GM19238 (cell line): ENCODE results near the gene CDK19.

Source experiments
- DNase-seq: peaks from one replicate; pipeline ENCODE4 v3.0.0; 2011; ENCODE audit warnings: low spot score; ENCODE audit not compliant: insufficient read length

Gene CDK19

GRCh38 chr6:110660066-110660655, 155.1 kb downstream of the CDK19 start:
- DNase-seq: no peak

- no peak for DNase-seq
These were observed 156.5 kb downstream of the CDK19 start for GRCh38 chr6:110658631-110659211.

GRCh38 chr6:110656492-110656891, 158.8 kb downstream of the CDK19 start:
- DNase-seq: no peak

- no peak for DNase-seq
These were observed 159.4 kb downstream of the CDK19 start for GRCh38 chr6:110655821-110656220.

GRCh38 chr6:110654096-110654820, 161.0 kb downstream of the CDK19 start:
- DNase-seq: no peak

- DNase-seq: no peak
These were observed 161.9 kb downstream of the CDK19 start for GRCh38 chr6:110653381-110653780.

- no peak for DNase-seq
These were observed 162.7 kb downstream of the CDK19 start for GRCh38 chr6:110652520-110652919.

GRCh38 chr6:110650755-110651154, 164.5 kb downstream of the CDK19 start:
- DNase-seq: no peak

GRCh38 chr6:110649704-110650103, 165.6 kb downstream of the CDK19 start:
- DNase-seq: no peak

GRCh38 chr6:110646951-110647910, 168.0 kb downstream of the CDK19 start:
- DNase-seq: no peak

- no peak for DNase-seq
These were observed 168.9 kb downstream of the CDK19 start for GRCh38 chr6:110646419-110646698.

- DNase-seq: no peak
These were observed 169.4 kb downstream of the CDK19 start for GRCh38 chr6:110645685-110646418.

GRCh38 chr6:110643175-110643574, 172.1 kb downstream of the CDK19 start:
- no peak for DNase-seq

- no peak for DNase-seq
These were observed 172.6 kb downstream of the CDK19 start for GRCh38 chr6:110642711-110643110.

GRCh38 chr6:110636781-110637180, 178.5 kb downstream of the CDK19 start:
- no peak for DNase-seq

GRCh38 chr6:110635096-110635495, 180.2 kb downstream of the CDK19 start:
- no peak for DNase-seq

GRCh38 chr6:110633731-110634213, 181.5 kb downstream of the CDK19 start:
- no peak for DNase-seq

GRCh38 chr6:110629153-110629552, 186.1 kb downstream of the CDK19 start:
- no peak for DNase-seq

GRCh38 chr6:110628330-110628729, 186.9 kb downstream of the CDK19 start:
- DNase-seq: no peak

- no peak for DNase-seq
These were observed 188.8 kb downstream of the CDK19 start for GRCh38 chr6:110626442-110626841.

- no peak for DNase-seq
These were observed 189.4 kb downstream of the CDK19 start for GRCh38 chr6:110625883-110626282.
